NOMO-1 treated with DMSO at 0.1 percent for 48 hours (cell line): ENCODE data around the gene ABCB10.
"Not testable (repeated sequence)": the region's sequence is repeated elsewhere in the genome, so short reads cannot be mapped to it uniquely, and the experiment has no call there.

ENCODE experiments used
- DNase-seq: peaks from one replicate; lab custom pipeline; 2025; ENCODE audit not compliant: unreplicated experiment; lab: John Stamatoyannopoulos, UW

ABCB10 gene

GRCh38 chr1:229558460-229559335 lies at the start of gene ABCB10:
ABCB10 (minus strand) TSS chr1:229558707; CDS start chr1:229558652, 55 bp downstream.
- peak; percentile 96 for DNase-seq

DNA sequence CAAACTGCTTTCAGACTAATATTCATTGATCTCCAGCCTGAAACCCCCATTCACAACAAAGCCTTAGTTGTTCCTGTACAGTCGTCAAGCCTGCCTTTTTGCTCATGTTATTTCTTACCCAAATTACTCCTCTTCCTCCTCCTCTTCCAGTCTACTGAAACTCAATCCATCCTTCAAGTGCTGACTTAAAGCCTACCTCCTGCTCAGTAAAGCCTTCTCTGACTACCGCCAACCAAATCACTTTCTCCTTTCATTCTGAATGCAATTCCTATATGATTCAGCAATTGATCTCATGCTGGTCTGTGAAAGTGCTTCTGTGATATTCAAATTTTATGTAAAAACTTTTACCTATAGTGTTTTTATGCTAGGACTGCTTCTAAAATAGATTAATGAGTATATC lies 48.9 kb upstream of the ABCB10 start:
- no peak for DNase-seq

DNA sequence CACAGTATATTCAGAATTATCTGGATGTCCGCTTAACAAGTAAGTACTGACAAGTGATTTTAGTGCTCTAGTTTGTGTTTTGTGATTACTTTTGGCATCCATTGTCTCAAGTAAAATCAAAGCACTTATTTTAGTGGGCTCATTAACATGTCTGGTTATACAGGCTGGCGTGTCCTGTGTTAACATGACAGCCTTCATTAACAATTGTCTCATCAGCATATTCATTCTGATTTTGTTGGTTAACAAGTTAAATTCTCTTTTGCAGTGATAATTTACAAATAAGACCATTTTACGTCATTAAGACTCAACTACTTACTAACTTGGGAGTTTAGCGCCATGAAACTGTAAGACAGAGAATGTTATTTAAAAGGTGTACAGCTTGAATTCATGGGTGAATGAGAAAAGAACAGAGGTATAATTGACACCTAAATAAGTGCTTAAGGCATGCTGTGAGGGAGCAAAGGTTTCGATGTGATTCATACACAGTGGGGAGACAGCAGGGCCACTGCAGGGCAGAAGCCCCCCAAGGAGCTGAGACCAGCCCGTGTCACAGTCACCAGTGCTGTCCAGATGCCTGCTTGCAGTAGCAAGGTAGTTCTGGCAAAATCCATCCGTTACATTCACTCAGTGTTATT lies 45.0 kb upstream of the ABCB10 start:
- DNase-seq: no peak

DNA sequence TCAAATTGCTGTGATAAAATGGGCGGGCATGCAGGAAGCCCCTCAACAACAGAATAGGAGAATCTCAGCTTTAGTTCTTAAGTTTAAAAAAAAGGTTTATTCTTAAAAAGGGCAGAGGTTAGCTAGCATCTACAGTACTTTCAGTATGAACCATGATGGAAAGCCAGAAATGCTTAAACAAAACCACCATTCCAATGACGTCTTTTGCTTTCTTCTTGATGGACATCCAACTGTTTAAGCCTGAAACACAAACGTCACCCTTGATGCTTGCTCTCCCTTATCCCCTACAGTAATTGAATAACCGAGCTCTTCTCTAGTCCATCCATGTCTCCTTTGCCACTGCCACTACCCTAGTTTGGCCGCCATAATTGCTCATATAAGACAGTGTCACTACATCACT lies 41.7 kb upstream of the ABCB10 start:
- DNase-seq: no peak

DNA sequence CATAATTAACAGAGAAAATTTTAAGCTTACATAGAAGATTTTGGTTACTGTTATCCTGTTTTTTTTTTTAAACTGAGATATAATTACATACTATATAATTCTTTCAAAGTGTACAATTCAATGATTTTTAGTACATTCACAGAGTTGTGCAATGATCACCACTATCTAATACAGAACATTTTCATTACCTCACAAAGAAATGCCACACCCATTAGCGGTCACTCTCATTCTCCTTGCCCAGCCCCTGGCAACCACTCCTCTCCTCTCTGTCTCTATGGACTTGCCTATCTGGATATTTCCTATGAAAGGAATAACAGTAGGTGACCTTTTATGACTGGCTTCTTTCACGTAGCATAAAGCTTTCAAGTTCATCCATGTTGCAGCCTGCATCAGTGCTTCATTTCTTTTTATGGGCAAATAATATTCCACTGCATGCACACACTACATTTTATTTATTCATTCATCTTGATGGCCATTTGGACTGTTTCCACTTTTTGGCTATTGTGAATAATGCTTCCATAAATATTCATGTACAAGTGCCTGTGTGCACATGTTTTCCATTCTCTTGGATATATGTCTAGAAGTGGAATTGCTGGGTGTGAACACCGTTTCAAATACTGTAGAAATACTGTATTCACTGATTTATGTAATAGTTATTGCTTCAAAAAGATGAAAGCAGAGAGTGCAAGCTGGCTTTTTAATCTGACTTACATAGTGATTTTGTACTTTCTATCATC lies 40.9 kb upstream of the ABCB10 start:
- no peak for DNase-seq

DNA sequence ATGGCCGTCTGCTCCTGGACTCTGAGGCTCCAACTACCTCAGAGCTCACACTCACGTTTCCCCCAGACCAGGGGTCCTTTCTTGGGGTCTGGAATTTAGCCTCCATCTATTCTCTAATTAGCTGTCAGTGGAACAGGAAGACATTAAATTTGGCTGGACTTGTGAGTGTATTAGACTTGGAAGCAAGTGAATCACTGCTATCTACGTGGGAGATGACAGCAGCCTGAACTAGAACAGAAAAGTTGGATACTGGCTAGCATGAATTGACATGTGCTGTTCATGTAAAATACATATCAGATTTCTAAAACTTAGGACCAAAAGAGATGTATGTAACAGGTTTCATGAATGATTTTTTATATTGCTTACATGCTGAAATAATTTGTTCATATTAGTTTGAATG lies 39.4 kb upstream of the ABCB10 start:
- no peak for DNase-seq

- peak; percentile 7 for DNase-seq
These were observed 38.6 kb upstream of the ABCB10 start for GRCh38 chr1:229596925-229597699.

- not testable (repeated sequence) for DNase-seq
These were observed 37.4 kb upstream of the ABCB10 start for GRCh38 chr1:229595876-229596275.

- no peak for DNase-seq
These were observed 35.9 kb upstream of the ABCB10 start for GRCh38 chr1:229594227-229595008.

DNA sequence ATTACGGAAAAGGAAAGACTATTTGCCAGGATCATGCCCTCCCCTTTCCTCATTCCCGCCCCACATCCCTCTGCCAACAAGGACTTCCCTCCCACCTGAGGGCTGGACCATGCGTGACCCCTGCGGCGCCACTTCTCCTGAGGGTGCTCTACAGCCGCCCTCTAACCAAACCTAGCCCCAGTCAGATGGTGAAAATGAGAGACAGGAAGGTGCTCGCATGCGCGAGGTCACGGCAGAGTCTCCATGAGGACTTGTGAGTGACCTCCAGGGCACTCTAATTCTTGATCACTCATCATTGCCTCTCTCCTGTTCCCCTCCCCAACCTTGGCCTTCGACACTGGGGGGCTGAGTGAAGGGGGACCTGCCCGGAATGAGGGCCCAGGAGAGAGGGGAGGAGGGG lies 35.3 kb upstream of the ABCB10 start:
- DNase-seq: no peak

- DNase-seq: no peak
These were observed 31.6 kb upstream of the ABCB10 start for GRCh38 chr1:229590119-229590518.

DNA sequence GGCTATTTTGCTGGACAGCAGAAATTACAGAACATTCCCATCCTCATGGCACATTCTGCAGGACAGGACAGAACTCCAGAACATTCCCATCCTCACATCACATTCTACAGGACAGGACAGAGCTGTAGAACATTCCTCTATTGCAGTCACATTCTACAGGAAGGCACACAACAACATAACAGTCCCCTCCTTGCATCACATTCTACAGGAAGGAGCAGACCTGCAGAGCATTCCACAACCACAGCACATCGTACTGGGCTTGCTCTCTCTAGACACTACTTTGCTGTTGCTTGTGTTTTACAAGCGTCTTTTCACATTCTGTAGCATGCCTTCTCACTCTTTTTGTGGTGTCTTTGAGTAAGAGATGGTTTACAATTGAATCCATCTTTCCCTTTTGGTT lies 26.8 kb upstream of the ABCB10 start:
- no peak for DNase-seq

GRCh38 chr1:229582715-229583114 lies 24.2 kb upstream of the ABCB10 start:
- no peak for DNase-seq

- DNase-seq: peak; percentile 50
These were observed 23.6 kb upstream of the ABCB10 start for GRCh38 chr1:229582011-229582694.

- no peak for DNase-seq
These were observed 23.0 kb upstream of the ABCB10 start for GRCh38 chr1:229581485-229581884.

DNA sequence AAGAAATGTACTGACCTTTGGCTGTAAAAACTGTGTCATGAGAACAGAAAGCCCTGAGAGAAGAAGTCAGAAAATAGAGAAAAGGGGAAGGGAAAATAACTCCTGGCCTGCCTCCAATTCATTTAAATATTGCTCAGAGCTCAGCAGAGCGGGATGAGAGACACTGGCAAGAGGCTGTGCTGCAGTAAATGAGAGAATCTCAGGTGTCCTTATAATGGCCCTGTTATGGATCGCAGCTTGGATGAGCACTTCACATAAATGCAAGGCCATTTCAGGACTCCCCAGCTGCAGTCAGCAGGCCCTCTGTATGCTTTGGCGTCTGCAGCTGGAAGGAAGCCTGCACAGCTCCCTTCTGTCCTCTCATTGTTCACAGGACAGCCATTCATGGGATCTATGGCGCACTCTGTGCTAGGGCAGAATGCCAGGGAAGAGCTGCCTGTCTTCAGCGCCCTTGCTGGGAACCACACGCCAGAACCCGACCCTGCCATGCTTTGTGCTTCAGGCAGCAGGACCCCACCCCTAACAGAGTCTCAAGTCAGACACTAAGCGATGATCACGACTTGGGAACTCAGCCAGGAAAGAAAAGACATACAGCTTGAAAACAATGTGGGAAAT lies 20.7 kb upstream of the ABCB10 start:
- peak; percentile 74 for DNase-seq

GRCh38 chr1:229578168-229579058 lies 19.9 kb upstream of the ABCB10 start:
- no peak for DNase-seq
